Calu3 (cell line): ENCODE data around the gene RGS17. TPM values are rescaled to one million over a fixed set of nuclear protein-coding genes. Genes with fewer than 3 reads are reported as not detected.

Source experiments
- BruUV-seq: library from RNA; stranded (reverse); fragments of 400-500 nt; replicated peaks from 2 replicates; lab custom pipeline; 2021; lab: Mats Ljungman, UMichigan
- CTCF ChIA-PET: fragments of 300-600 bp; sonication (Branson Sonifier 250); formaldehyde crosslinking; loops from one replicate; lab custom pipeline; 2022; ENCODE audit warnings: antibody characterized with exemption; lab: Charles Lee
- DNase-seq: peaks from one replicate; pipeline ENCODE4 v3.0.0; 2022
- H3K27ac Mint-ChIP-seq: one replicate; pipeline ENCODE4 v1.8.0; 2022; ENCODE audit warnings: mixed read lengths; ENCODE audit not compliant: unreplicated experiment
- H3K27me3 Mint-ChIP-seq: one replicate; pipeline ENCODE4 v1.8.0; 2022; ENCODE audit warnings: mixed read lengths; ENCODE audit not compliant: unreplicated experiment
- H3K36me3 Mint-ChIP-seq: one replicate; pipeline ENCODE4 v1.8.0; 2022; ENCODE audit warnings: mild to moderate bottlenecking, moderate library complexity, mixed read lengths; ENCODE audit not compliant: insufficient read depth, unreplicated experiment
- H3K4me1 Mint-ChIP-seq: one replicate; pipeline ENCODE4 v1.8.0; 2022; ENCODE audit warnings: mild to moderate bottlenecking, low read depth, mixed read lengths; ENCODE audit not compliant: unreplicated experiment
- H3K4me3 Mint-ChIP-seq: one replicate; pipeline ENCODE4 v1.8.0; 2022; ENCODE audit warnings: mild to moderate bottlenecking, low read depth, moderate library complexity, mixed read lengths; ENCODE audit not compliant: unreplicated experiment
- H3K9me3 Mint-ChIP-seq: one replicate; pipeline ENCODE4 v1.8.0; 2022; ENCODE audit warnings: low read depth, mixed read lengths; ENCODE audit not compliant: unreplicated experiment
- intact Hi-C: fragments of 100-400 bp; cut with micrococcal nuclease; formaldehyde crosslinking; loops from one replicate; pipeline ENCODE4 v1.10.0; 2022; ENCODE audit not compliant: unreplicated experiment
- total RNA-seq: library from RNA; stranded (reverse); gene quantifications from 2 replicates; pipeline ENCODE4 v1.2.3, GENCODE V29; 2022
- TF ChIP-seq, protein P1 (sequence below): fragments of 200-600 bp; IDR thresholded peaks from one replicate; pipeline ENCODE4 v1.8.0; 2022; ENCODE audit warnings: antibody characterized with exemption; ENCODE audit not compliant: unreplicated experiment

The RGS17 gene
- total RNA-seq, 1 experiment from 2014 or later: 0.78 TPM

GRCh38 chr6:153063936-153064335, 67.1 kb downstream of the RGS17 start:
- CTCF ChIA-PET: no interaction called here
- DNase-seq: no peak
- TF ChIP-seq, protein P1, sequence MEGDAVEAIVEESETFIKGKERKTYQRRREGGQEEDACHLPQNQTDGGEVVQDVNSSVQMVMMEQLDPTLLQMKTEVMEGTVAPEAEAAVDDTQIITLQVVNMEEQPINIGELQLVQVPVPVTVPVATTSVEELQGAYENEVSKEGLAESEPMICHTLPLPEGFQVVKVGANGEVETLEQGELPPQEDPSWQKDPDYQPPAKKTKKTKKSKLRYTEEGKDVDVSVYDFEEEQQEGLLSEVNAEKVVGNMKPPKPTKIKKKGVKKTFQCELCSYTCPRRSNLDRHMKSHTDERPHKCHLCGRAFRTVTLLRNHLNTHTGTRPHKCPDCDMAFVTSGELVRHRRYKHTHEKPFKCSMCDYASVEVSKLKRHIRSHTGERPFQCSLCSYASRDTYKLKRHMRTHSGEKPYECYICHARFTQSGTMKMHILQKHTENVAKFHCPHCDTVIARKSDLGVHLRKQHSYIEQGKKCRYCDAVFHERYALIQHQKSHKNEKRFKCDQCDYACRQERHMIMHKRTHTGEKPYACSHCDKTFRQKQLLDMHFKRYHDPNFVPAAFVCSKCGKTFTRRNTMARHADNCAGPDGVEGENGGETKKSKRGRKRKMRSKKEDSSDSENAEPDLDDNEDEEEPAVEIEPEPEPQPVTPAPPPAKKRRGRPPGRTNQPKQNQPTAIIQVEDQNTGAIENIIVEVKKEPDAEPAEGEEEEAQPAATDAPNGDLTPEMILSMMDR: no peak
- Mint-ChIP-seq H3K27ac (no peak overlapping the region), H3K36me3 (no peaks in the 10 kb centered on the region), H3K4me1 (peaks cover 7% of the 10 kb centered on the region), H3K27me3 (no peaks in the 10 kb centered on the region), H3K9me3 (no peaks in the 10 kb centered on the region), H3K4me3 (no peak overlapping the region)
- no TSS peak for BruUV-seq
- intact Hi-C loops: no loop called here

GRCh38 chr6:153062516-153062915, 68.6 kb downstream of the RGS17 start:
- BruUV-seq: no TSS peak
- Mint-ChIP-seq H3K9me3 (no peaks in the 10 kb centered on the region), H3K36me3 (no peaks in the 10 kb centered on the region), H3K4me1 (peaks cover 7% of the 10 kb centered on the region), H3K27me3 (no peaks in the 10 kb centered on the region), H3K4me3 (no peak overlapping the region), H3K27ac (no peak overlapping the region)
- intact Hi-C loops: no loop called here
- CTCF ChIA-PET: no interaction called here
- TF ChIP-seq, protein P1: no peak
- no peak for DNase-seq

DNA sequence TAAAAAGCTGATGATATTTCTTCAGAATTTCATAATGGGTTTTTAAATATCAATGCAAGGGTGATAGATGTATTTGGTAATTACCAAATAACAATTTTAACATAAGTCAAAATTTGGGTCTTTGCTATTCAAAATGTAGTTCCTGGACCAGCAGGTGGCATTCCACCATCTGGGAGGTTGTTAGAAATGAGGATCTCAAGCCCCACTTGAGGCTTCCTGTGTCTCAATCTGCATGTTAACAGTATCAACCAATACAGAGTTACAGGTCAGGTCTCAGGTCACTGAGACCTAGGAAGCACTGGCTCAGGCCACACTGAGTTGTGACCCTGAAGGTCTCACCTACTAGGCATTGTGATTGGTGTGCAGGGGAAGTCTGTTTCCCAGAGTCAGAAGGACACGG, 71.3 kb downstream of the RGS17 start:
- CTCF ChIA-PET: no interaction called here
- H3K27ac Mint-ChIP-seq: no peak overlapping the region
- no TSS peak for BruUV-seq
- H3K36me3 Mint-ChIP-seq: no peaks in the 10 kb centered on the region
- no peaks in the 10 kb centered on the region for H3K27me3 Mint-ChIP-seq
- H3K4me1 Mint-ChIP-seq: peaks cover 7% of the 10 kb centered on the region
- TF ChIP-seq, protein P1: no peak
- no peak for DNase-seq
- H3K4me3 Mint-ChIP-seq: no peak overlapping the region
- no peaks in the 10 kb centered on the region for H3K9me3 Mint-ChIP-seq
- intact Hi-C loops: no loop called here

GRCh38 chr6:153059311-153059710, 71.8 kb downstream of the RGS17 start:
- intact Hi-C loops: no loop called here
- TF ChIP-seq, protein P1: no peak
- DNase-seq: no peak
- Mint-ChIP-seq H3K27ac (no peak overlapping the region), H3K4me3 (no peak overlapping the region), H3K36me3 (no peaks in the 10 kb centered on the region), H3K9me3 (no peaks in the 10 kb centered on the region), H3K27me3 (no peaks in the 10 kb centered on the region), H3K4me1 (peaks cover 7% of the 10 kb centered on the region)
- CTCF ChIA-PET: no interaction called here
- BruUV-seq: no TSS peak
